HG03575 (cell line): Measurements from ENCODE around the gene ODAD3.
"Not testable (repeated sequence)": the region's sequence is repeated elsewhere in the genome, so short reads cannot be mapped to it uniquely, and the experiment has no call there.

ENCODE experiments used
- ATAC-seq: cut with Tn5 transposase; IDR thresholded peaks from one replicate; pipeline ENCODE4 v1.9.1; 2021; ENCODE audit not compliant: unreplicated experiment, insufficient number of reproducible peaks, low FRiP score; ENCODE audit errors: extremely low read depth

ODAD3 gene

GRCh38 chr19:11435057-11435832, at the start of gene ODAD3, which contains the start of gene PRKCSH:
Gene ODAD3 (minus strand): TSS chr19:11435121. CDS start chr19:11435016, 105 bp downstream.
Gene PRKCSH (plus strand): TSS chr19:11435635. CDS start chr19:11436118, 483 bp downstream.
- peak; percentile 57 for ATAC-seq

GRCh38 chr19:11483366-11484111, 48.6 kb upstream of the ODAD3 start:
- ATAC-seq: no peak

- ATAC-seq: peak; percentile 18
Observed at GRCh38 chr19:11482384-11483050, 47.6 kb upstream of the ODAD3 start.

- peak; percentile 26 for ATAC-seq
Observed at GRCh38 chr19:11481534-11482383, 46.8 kb upstream of the ODAD3 start.

- no peak for ATAC-seq
Observed at GRCh38 chr19:11480715-11481533, 46.0 kb upstream of the ODAD3 start, which contains the start of gene ELAVL3. Gene ELAVL3 (minus strand): TSS chr19:11481046. CDS start chr19:11480608, 438 bp downstream.

GRCh38 chr19:11479898-11480714, 45.2 kb upstream of the ODAD3 start:
- no peak for ATAC-seq

GRCh38 chr19:11479090-11479897, 44.4 kb upstream of the ODAD3 start:
- ATAC-seq: no peak

GRCh38 chr19:11478167-11479089, 43.5 kb upstream of the ODAD3 start:
- no peak for ATAC-seq

GRCh38 chr19:11475861-11476260, 40.9 kb upstream of the ODAD3 start:
- ATAC-seq: no peak

GRCh38 chr19:11475343-11475742, 40.4 kb upstream of the ODAD3 start:
- not testable (repeated sequence) for ATAC-seq

- no peak for ATAC-seq
Observed at GRCh38 chr19:11473725-11474124, 38.8 kb upstream of the ODAD3 start.

- ATAC-seq: not testable (repeated sequence)
Observed at GRCh38 chr19:11468266-11468845, 33.4 kb upstream of the ODAD3 start.

- ATAC-seq: no peak
Observed at GRCh38 chr19:11465600-11465999, 30.7 kb upstream of the ODAD3 start.

- no peak for ATAC-seq
Observed at GRCh38 chr19:11464333-11465265, 29.7 kb upstream of the ODAD3 start.
